Fibroblast of the conjunctiva (primary cell): ENCODE results near the gene GRPR.
"Not testable (repeated sequence)": the region's sequence is repeated elsewhere in the genome, so short reads cannot be mapped to it uniquely, and the experiment has no call there.

ENCODE experiments used
- DNase-seq: peaks from one replicate; pipeline ENCODE4 v3.0.0-alpha.2; 2010; ENCODE audit warnings: low read depth

The GRPR gene

DNA sequence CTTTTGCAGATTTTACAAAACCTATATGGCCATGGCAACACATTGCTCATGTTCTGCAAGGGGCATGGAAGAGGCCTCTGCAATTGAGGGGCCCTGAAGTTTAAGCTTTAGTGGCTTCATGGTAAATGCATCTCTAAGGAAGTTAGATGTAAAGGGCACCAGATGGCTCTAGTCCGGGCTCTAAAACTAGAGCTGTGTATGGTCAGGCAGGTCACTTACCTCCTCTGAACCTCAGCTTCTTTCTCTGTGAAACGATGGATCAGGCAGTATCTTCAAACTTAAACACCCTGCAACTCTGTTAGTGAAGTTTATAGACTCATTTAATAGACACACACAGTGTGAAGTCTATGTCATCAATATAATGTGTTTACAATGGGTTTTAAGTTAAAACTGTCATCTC, 53.9 kb downstream of the GRPR start:
- DNase-seq, result no peak

- not testable (repeated sequence) for DNase-seq
These were observed 60.5 kb downstream of the GRPR start for GRCh38 chrX:16183843-16184242.

DNA sequence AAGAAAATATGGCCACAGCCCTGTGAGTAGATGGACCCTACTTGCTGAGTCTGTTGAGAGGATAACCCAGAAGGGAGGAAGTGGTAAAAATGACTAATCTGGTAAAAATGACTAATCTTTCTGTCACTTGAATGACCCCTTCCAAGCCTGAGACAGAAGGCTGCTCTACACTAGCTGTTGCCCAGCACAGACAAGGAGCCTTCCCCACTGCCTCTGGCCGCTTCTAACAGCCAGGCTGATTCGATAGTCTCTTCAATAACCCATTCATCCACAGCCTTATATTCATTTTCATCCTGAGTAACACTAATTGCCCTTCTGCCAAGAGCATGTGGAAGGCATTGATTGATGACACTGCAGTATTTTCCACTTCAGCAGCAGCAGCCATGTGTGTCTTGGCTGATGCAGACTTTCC, 62.4 kb downstream of the GRPR start:
- DNase-seq, result peak; percentile 10

- DNase-seq, result no peak
These were observed 63.1 kb downstream of the GRPR start for GRCh38 chrX:16186380-16187007.

GRCh38 chrX:16187024-16187760, 63.8 kb downstream of the GRPR start:
- no peak for DNase-seq

DNA sequence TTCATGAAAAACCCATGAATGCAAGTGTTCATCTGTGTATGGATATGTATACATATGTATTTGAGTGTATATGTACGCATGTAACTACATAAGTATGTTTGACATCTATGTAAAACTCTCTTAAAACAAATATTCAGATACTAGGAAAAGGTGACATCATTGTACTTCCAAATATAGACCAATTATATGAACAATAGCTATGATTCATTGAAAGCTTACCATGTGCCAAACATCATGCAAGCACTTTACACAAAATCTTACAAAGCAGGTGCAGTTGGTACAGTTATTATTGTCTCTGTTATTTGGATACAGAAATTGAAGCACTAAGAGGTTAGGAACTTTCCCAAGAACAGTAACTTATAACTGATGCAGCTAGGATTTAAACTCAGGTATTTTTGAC, 65.3 kb downstream of the GRPR start:
- no peak for DNase-seq

GRCh38 chrX:16191605-16192004, 68.2 kb downstream of the GRPR start:
- no peak for DNase-seq

- DNase-seq, result no peak
These were observed 73.5 kb downstream of the GRPR start for GRCh38 chrX:16196829-16197228.

DNA sequence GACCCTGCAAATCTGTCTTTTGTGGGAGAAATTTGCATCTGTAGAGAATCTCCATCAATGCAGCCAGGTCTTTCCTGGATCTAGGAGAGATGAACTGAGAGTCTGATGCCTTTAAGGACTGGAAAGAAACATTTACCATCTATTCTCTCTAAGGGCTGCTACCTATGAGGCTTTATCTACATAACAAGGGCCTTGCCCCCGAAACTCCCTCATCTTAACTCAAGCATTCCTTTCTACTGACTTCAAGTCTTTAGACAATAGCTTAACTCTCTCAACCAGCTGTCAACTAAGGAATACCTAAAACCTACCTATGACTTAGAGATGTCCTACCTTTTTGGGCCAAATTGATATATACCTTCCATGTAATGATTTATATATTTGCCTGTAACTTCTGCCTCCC, 76.0 kb downstream of the GRPR start:
- DNase-seq, result no peak

GRCh38 chrX:16202943-16203342, 79.6 kb downstream of the GRPR start:
- no peak for DNase-seq
